Measurements from ENCODE around the gene CCDC158. TPM values are rescaled to one million over a fixed set of nuclear protein-coding genes. Genes with fewer than 3 reads are reported as not detected.
"Not testable (repeated sequence)": the region's sequence is repeated elsewhere in the genome, so short reads cannot be mapped to it uniquely, and the experiment has no call there.

Gene CCDC158
- total RNA-seq: not detected in 2 replicates

DNA sequence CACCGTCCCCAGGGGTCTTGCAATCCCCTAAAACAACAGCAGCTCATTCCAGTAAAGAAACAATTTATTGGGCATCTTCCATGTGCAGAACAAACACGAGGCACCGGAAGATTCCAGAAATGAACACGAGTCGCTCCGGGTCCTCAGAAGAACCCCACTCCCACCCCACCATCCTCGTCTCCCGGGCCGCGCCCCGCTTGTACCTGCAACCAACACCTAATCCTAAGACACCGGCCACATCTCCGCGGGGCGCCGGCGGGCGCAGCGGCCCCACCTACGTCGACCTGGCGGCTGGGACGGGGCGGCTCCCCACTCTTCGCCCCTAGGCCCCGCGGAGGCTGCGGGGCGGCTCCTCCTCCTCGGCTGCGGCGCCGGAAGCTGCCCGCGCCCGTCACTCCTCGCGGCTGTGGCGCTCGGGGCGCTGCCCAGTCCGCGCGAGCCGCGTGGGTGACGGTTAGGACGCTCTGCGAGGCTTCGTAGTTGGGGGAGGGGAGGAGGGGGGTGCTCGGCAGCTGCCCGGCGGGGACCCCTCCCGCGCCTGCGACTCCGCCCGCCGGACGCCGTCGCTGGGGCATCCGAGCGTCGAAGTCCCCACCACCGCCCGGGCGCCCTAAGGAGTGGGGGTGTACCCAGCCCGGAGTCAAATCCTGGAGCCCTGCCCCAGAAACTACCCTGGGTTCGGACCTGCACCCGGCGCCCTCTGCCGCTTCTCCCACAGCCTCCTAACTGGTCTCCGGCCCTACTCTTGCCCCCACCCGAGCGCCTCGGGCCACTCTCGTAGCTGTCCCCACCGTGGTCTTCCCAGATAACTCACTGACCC lies at the start of gene CCDC158:
CCDC158 (minus strand) TSS at position 380 of the 820 bp plus-strand sequence. CDS start 17,934 bp downstream, outside the sequence.
- intact Hi-C loops (cut with micrococcal nuclease): no loop called here

DNA sequence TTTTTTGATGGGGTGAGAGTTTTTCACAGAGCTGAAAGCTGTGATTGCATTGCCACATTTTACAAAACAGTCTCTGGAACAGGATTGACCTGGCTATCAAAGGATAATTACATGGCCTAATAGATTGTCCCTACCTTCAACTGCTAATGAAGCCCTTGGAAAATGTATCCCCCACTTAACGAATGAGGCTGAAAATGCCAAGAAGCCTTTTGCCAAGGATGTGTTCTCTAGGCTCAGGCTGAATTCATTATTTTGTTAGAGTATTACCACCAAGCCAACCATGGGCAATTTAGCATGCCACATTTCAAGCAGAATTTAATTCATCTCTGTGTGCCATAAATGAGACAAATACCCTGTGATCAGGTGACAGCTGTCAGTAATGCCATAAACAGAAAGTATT lies 49.6 kb upstream of the CCDC158 start:
- intact Hi-C loops (cut with micrococcal nuclease): no loop called here

DNA sequence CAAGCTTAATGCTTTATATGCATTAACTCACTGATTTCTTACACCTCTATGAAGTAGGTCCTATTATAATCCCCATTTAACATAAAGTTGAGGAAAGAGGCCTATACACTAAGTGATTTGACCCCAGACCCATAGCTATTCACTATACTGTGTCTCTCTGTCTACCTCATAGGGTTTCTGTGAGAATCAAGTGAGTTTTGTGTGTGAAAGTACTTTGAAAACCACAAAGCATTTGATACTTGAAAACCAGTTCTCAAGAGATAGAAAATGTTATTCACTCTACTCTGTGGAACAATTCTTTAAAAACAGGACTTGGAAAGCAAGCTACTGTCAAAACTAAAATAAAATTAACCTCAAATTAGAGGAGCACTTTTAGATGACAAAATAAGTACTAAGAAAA lies 49.1 kb upstream of the CCDC158 start:
- intact Hi-C loops (cut with micrococcal nuclease): no loop called here

DNA sequence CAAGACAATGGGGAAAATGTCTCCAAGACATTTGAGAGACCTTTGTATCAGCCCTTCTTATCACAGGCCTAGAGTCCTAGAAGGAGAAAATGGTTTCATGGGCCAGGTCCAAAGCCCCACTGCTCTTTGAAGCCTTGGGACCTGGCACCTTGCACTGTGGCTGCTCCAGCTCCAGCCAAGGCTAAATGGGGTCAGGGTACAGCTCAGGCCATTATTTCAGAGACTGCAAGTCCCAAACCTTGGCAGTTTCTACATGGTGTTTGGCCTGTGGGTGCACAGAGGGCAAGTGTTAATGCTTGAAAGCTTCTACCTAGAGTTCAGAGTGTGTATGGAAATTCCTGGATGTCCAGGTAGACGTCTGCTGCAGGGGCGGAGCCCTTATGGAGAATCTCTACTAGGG lies 42.6 kb upstream of the CCDC158 start:
- intact Hi-C loops (cut with micrococcal nuclease): no loop called here

DNA sequence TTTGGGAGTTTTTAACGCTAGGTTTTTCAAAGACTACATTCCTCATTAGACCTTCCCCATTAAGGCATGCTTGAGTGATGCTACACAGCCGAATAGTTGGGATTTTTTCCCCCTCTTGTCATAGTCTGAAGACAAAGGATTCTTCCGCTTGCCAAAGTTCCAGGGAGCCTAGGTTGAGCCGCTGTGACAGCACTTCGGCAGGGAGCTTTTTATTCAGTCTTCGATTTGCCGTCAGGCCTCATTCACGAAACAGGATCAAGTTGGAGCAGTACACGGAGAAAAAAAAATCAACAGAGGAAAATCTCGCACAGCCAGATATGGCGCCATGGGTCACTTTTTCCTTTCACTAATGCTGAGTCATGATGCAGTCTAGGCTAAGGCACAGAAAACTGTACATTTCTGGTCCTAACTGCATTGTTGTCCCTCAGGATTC lies 38.4 kb upstream of the CCDC158 start:
- intact Hi-C loops (cut with micrococcal nuclease): no loop called here

DNA sequence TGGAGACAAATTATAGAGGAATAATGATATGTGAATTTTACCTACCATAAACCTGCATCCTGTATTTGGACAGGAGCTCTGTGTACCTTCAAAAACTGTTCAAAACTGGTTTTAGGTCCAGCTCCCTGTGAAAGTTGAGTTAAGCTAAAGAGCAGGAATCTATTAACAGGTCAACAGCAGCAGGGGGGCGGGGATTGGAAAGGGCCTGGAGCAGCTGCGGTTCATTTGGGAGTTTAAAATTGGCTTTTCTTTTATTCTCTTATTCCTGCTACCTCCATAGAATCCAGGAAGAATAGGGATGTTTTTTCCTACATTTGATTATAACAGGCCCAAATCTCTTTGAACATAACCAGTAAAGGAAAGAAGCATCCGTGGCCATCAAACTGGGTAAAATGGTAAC lies 37.9 kb upstream of the CCDC158 start:
- intact Hi-C loops (cut with micrococcal nuclease): no loop called here

DNA sequence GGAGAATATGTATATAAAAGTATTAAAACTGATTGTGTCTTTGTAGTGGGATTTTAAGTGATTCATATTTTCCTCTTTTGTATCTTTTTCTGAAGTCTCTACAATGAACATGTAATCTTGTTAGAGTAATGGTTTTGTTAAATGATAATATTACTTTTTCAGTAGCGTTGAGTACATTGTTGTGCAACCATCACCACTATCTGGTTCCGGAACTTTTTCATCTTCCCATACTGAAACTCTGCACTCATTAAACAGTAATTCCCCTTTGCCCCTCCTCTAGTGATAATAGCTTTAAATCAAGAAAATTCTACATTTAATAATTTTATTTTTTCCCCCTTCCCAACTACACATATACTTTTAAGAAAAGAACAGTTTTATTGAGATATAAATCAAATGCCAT lies 37.4 kb upstream of the CCDC158 start:
- intact Hi-C loops (cut with micrococcal nuclease): no loop called here

DNA sequence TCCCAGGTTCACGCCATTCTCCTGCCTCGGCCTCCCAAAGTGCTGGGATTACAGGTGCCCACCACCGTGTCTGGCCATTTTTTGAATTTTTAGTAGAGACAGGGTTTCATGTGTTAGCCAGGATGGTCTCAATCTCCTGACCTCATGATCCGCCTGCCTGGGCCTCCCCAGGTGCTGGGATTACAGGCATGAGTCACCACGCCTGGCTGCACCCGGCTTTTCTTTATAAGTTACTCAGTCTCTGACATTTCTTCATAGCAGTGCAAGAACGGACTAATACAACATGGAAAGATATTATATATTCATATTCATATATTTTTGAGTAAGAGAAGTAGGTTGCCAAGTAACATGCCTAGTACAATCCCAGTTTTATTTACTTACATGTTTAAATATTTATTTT lies 36.9 kb upstream of the CCDC158 start:
- intact Hi-C loops (cut with micrococcal nuclease): no loop called here

DNA sequence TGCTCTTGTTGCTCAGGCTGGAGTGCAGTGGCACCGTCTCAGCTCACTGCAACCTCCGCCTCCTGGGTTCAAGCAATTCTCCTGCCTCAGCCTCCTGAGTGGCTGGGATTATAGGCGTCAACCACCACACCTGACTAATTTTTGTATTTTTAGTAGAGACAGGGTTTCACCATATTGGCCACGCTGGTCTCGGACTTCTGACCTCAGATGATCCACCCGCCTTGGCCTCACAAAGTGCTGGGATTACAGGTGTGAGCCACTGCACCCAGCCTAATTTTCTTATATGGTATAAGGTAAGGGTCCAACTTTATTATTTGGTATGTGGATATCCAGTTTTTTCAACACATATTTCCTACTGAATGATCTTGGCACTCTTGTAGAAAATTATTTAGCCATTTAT lies 33.1 kb upstream of the CCDC158 start:
- intact Hi-C loops (cut with micrococcal nuclease): not testable (repeated sequence)

DNA sequence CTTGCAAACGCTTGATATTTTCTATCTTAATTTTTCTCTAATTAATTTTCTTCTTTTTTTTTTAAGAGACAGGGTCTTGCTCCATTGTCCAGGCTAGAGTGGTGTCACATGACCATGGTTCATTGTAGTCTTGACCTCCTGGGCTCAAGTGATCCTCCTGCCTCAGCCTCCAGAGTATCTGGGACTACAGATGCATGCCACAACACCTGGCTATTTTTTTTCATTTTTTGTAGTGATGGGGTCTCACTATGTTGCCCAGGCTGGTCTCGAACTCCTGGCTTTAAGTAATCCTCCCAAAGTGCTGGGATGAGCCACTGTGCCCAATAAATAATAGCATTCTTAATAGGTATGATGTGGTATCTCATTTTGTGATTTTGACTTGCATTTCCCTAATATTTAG lies 32.3 kb upstream of the CCDC158 start:
- intact Hi-C loops (cut with micrococcal nuclease): no loop called here

DNA sequence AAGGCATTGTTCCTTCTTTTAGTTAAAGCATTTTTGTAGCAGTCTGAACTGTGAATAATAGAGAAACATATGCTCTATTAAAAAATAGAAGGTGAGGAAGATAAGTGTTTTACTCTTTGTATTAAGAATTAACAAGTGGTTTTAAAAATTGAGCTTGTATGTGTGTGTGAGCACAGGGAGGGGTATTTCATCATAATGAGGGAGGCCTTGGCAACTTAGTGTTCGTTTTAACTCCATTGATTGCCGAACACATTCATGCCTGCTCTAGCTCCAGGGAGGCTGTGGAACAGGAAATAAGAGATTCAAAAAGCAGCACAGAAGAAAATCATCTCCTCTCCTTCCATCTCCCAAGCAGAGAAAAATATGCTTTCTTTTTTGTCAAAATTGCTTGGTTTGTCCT lies 28.9 kb upstream of the CCDC158 start:
- intact Hi-C loops (cut with micrococcal nuclease): no loop called here

DNA sequence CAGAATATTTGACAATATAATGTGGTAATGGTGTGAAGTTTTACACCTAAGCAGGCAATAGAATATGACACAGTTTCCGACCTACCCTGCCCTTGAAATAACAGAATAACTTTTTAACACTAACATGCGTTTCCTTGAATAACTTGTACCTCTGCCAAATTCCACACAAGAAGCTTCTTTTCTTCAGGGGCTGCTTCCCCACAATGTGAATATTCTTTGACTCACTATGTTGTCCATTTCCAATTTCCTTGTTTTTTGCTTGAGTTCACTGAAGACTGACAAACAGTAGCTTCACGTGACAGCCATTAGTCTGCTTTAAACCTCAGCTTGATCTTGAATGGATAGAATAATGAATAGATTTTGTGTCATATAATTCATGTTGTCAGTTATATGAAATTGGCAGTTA lies 28.4 kb upstream of the CCDC158 start:
- intact Hi-C loops (cut with micrococcal nuclease): no loop called here

DNA sequence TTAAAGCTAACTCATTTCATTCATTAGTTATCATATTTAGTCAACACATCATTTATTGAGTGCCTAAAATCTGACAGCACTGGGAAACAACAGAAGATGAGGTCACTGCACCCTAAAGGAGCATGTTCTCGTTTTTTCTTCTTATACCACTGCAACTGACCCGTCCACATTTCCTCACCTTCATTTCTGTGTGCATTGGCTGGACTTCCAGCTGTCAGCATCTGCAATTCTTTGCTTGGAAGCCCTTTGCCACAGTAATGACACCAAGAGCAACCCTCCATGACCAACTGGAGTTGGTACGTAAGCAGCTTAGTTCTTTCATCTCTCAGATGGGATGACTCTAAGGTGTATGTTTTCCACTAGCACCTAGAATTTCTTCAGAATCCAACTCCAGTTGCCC lies 27.3 kb upstream of the CCDC158 start:
- intact Hi-C loops (cut with micrococcal nuclease): no loop called here

DNA sequence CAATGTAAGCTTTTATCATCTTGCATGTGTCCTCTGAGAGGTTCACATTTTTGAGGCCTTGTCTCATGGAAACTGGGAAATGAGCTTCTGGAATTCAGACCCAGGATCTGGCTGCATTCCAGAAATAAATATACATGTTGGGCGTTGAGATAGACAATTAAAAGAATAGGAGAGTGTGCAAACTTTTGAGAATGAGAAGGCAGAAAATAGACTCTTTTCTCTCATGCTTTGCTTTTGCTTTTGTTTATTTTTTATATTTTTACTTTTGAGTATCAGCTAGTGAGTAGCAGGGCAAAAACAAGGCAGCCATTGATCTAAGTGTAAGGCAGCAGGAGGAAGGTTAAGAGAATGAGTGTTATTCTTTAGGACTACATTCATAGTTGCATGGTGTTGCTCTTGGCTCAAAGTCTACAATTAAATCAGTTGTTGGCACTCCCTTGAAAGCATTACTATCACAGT lies 26.5 kb upstream of the CCDC158 start:
- intact Hi-C loops (cut with micrococcal nuclease): no loop called here

DNA sequence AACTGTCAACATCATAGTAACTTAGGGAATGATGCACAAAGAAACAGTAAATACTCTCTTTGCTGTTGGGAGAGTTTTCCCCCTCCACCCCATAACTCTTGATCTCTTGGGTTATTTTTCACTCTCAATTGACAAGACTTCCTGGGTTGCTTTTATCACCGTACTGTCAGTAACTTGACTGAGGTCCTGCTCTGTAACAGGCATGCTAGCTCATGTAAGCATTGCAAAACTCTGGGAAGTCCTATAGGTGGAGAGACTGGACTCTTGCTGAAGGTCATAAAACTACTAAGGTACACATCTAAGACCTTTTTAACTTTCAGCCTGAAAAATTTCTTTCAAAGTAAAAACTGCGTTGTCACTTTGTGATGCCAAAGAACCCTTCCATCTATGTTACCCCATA lies 25.0 kb upstream of the CCDC158 start:
- intact Hi-C loops (cut with micrococcal nuclease): no loop called here

DNA sequence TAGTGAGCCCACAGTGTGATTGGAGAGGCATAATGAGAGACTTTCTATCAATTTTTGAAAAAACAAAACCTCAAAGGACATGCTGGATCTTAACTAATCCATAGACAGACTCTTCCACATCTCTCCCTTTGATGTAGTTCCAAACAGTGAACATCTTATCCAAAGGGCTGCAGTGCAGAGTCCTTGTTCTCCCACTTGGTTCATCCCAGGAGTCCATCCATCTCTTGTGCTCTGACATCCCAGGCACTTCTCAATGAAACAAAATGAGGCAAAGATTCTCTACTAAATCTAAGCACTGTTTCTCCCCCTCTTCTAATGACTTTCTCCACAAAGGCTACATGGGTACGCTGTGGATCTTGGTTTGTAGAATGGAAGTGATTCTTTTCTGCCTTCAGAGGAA lies 22.4 kb upstream of the CCDC158 start:
- intact Hi-C loops (cut with micrococcal nuclease): no loop called here

DNA sequence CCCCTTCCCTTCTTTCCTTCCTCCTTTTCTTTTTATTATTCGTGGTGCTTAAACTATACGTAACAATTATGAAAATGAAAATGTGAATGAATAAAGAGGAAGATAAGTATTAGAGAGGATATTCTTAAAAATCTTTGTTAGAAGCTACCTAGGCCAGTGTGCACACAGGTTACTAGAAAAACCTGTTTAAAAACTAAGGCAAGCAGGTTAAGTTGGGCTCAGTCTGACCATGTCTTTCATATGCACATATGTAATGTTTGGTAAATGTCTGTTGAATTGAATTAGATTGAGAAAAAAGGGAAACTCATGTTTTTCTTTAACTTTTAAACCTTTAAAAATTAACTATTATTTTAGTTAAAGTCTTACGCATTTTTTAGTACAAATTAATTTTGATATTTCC lies 21.9 kb upstream of the CCDC158 start:
- intact Hi-C loops (cut with micrococcal nuclease): no loop called here

DNA sequence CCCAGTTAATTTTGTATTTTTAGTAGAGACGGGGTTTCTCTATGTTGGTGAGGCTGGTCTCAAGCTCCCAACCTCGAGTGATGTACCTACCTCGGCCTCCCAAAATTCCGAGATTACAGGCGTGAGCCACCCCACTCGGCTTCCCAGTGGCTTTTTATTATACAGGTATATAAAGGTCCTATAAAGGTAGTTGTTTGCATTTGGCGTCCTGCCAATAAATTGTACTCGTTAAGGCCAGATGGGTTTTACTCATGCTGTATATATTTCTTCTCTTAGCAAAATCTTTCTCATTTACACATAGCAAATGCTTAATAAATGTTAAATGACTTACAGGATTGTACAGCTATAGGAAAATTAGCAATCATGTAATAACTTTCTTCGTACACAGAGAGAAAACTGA lies 20.9 kb upstream of the CCDC158 start:
- intact Hi-C loops (cut with micrococcal nuclease): no loop called here

DNA sequence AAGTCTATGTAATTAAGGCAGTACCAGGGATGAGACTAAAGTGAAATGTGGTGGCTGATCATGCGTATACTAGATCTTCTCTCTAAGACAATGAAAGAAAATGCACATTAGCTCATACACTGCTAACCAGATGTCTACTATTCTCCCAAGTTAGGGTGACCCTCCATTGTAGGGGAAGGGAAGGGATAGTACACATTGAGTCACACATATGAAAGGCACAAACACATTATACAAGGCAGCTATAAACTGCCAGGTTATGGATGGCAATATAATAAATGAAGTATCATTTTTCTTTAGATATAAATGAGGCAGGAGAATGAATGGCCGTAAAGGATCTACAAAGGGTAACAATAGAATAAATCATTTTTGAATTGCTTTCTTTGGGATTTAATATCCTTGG lies 18.6 kb upstream of the CCDC158 start:
- intact Hi-C loops (cut with micrococcal nuclease): no loop called here

DNA sequence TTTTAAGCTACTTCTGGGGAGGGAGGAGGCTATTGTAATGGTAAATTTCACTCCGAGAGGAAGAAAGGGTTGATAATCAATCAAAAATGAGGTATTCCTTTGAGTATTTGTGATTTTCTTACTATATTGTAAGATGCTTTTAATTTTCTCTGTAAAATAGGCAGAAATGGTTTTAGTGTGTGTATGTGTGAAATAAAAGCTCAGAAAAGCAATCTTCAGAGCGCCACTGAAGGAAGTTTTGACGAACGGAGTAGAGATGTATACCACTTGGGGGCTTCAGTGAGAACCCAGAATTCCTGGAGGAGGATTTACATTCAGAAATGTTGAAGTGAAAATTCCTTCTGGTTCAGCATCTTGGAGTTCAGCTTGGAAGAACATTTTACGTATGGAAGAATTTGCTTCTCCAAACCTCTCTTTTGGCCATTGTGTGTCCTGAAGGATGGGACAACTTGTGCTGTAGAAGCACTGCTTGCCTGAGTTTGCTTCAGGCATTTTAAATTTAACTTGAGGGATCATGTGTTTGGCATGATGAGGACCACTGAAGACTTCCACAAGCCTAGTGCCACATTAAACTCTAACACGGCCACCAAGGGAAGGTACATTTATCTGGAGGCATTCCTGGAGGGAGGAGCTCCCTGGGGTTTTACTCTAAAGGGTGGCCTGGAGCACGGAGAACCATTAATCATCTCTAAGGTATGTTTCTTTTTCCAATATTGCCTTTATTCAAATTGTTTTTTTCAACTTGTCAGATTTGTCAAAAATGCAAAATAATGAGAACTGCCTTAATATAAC lies 14.8 kb upstream of the CCDC158 start:
- intact Hi-C loops (cut with micrococcal nuclease): no loop called here

DNA sequence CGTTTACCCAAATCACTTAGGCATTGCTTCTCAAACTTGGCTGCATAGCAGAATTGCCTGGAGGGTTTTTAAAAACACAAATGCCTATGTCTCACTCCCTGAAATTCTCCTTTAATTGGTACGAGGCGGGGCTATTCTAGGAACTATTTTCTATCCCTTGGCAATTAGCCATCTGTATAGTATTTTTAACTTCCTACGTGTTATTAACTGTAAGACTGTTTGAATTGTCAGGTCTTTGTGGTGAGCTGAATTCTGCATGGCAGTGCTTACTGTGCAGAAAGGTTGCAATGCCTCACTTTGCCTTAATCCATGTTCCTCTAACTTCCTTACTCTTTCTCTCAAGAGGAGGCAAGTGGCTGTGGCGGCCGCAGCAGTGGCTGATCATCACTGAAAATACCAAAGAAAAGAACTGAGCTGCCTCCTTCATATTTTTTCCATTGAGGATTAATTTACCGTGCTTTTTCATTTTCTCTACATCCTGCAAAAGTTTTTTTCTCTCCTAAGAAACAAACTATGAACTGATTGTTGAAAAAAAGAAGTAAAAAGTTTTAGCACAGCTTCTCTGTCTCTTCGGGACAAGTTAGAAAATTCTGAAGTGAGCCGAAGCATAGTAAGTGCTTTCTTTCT lies 14.1 kb upstream of the CCDC158 start, which contains the start of gene SHROOM3:
SHROOM3 (plus strand) TSS at position 329 of the 627 bp plus-strand sequence. CDS start 824 bp downstream, outside the sequence.
- intact Hi-C loops (cut with micrococcal nuclease): no loop called here

Measured in T-helper 2 cell treated with Interferon-gamma antibody and Interleukin-4, amounts not matched to agents 100 ng/mL and 5 ng/mL, for 36 hours (primary cell).